Adrenal gland (tissue), 12 donors: ENCODE measurements around the gene FMNL2. TPM values are rescaled to one million over a fixed set of nuclear protein-coding genes. Genes with fewer than 3 reads are reported as not detected.

Experiments used
- DNase-seq, 7 donors: peaks; one replicate each; pipeline ENCODE4 v3.0.0-alpha.2; 2019 to 2020
- H3K27ac ChIP-seq, 5 donors: fragments of 200-600 bp; sonication (generic) in 4 of 5; 1 replicate in 3 of 5; 2 replicates in 2 of 5; pipeline versions ENCODE4 v1.5.1 to v1.8.0; 2016 to 2020; ENCODE audit warnings: mild to moderate bottlenecking in 1 of 5
- H3K27me3 ChIP-seq: fragments of 200-600 bp; 2 replicates; pipeline ENCODE4 v1.8.0; 2021
- H3K36me3 ChIP-seq, 2 donors: fragments of 200-600 bp; replicated peaks in 1 of 2; 1 replicate in 1 of 2; 2 replicates in 1 of 2; pipeline versions ENCODE4 v1.5.1 to v1.8.0; 2018 to 2022
- H3K4me1 ChIP-seq, 2 donors: fragments of 200-600 bp; replicated peaks in 1 of 2; 1 replicate in 1 of 2; 2 replicates in 1 of 2; pipeline versions ENCODE4 v1.5.1 to v1.8.0; 2018 to 2021
- H3K4me3 ChIP-seq, 4 donors: fragments of 200-600 bp; sonication (generic) in 3 of 4; one replicate each; pipeline ENCODE4 v1.5.1; 2016 to 2018
- H3K9me3 ChIP-seq, 3 donors: fragments of 200-600 bp; sonication (generic) in 1 of 3; replicated peaks in 1 of 3; 1 replicate in 2 of 3; 2 replicates in 1 of 3; pipeline versions ENCODE4 v1.5.1 to v1.8.0; 2016 to 2021
- CTCF ChIP-seq, 6 experiments: fragments of 450-650 bp in 4 of 6; fragments of 200-600 bp in 2 of 6; sonication (generic) in 1 of 6; IDR thresholded peaks; 1 replicate in 5 of 6; 2 replicates in 1 of 6; pipeline versions ENCODE4 v1.5.1 to v1.8.0; 2016 to 2021; ENCODE audit warnings: antibody characterized with exemption in 6 of 6, mild to moderate bottlenecking in 2 of 6, moderate library complexity in 1 of 6
- POLR2A ChIP-seq, 2 donors: fragments of 450-650 bp; IDR thresholded peaks; one replicate each; pipeline ENCODE4 v1.6.1; 2017; ENCODE audit warnings: antibody characterized with exemption in 2 of 2, mild to moderate bottlenecking in 2 of 2, moderate library complexity in 1 of 2
- WGBS, 4 donors: extraction: QIAGEN DNeasy Blood & Tissue Kit in 2 of 4; methylation state at CpG; one replicate each; pipeline versions ENCODE4 v1.1.5 to v1.1.7; 2013 to 2017; 5-methylcytosine and 5-hydroxymethylcytosine counted together
- intact Hi-C, 2 donors: fragments of 100-400 bp; cut with DNase I; formaldehyde crosslinking; loops; one replicate each; pipeline versions ENCODE4 v1.14.1 to v1.15.0; 2022 to 2023
- polyA plus RNA-seq, 3 donors: library from polyadenylated mRNA; stranded (reverse); fragments of 200-250 nt in 2 of 3; fragments of 350-450 nt in 1 of 3; fragmentation: Illumina TruSeq in 1 of 3; extraction: RNeasy Lipid Tissue Mini Kit (QIAGEN cat#74804) in 1 of 3; gene quantifications; one replicate each; pipeline ENCODE4 v1.2.3, GENCODE V29; 2013 to 2014
- total RNA-seq, 9 donors: library from RNA; depleted of rRNA in 4 of 9; stranded (reverse); fragments of >200 nt in 4 of 9; fragments of 120-200 nt in 1 of 9; fragmentation: NEBNext Ultra II Directional in 1 of 9; extraction: Animal tissue kit (Norgen Biotek cat#: 25700) in 1 of 9; gene quantifications; one replicate each; pipeline versions ENCODE4 v1.1.0 to v1.2.4, GENCODE V29; 2013 to 2023
- donor health status: healthy with polysubstance abuse.
- donor health status: Bipolar disorder and iron deficiency.
- donor health status: DM: yes; HTN: yes; CAD: no.
- donor health status: DM: no; HTN: no; CAD: no.
- donor health status: DM: no; HTN: no; CAD: no.
- donor health status: DM: yes; HTN: yes; CAD: no.

FMNL2 gene
- total and polyA plus RNA-seq, 12 donors, result 23.5 to 54.2 (median 36.7) TPM

GRCh38 chr2:152544638-152545037 lies 209.7 kb downstream of the FMNL2 start:
- Histone ChIP-seq H3K27ac (peak overlapping the region in 2 of 5 donors; percentile 0 to 82), H3K27me3 (no peaks in the 10 kb centered on the region)

DNA sequence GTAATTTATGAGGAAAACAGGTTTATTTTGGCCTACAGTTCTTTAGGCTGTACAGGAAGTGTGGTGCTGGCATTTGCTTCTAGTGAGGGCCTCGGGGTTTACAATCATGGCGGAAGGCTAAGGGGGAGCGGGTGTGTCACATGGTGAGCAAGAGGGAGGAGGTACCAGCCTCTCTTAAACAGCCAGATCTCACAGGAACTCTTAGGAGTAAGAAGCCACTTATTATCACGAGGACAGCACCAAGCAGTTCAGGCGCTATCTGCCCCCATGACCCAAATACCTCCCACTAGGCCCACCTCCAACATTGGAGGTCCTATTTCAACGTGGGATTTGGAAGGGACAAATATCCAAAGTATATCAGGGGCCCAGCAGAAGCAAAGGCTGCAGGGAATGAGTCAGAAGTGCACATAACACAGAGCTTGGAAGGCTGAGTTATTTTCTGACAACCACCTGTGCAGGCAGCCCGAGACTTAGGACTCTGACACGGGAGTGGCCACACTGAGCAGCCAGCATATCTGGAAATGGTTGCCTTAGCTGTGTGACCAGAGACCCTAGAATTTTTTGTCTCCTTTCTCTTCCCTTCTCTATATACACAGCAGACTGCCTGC lies 211.4 kb downstream of the FMNL2 start:
- WGBS, 4 donors, result 78 to 80% (median 79%) methylated on average over 8 of the region's 8 CpGs
- no peak for DNase-seq
- intact Hi-C loops, result no loop called here
- TF ChIP-seq CTCF (IDR thresholded peaks at IDR 0.05) (no peak), POLR2A (IDR thresholded peaks at IDR 0.05) (no peak)
- Histone ChIP-seq H3K9me3 (no peaks in the 10 kb centered on the region), H3K4me1 (peaks cover 12 to 28% of the 10 kb centered on the region in 2 donors), H3K27ac (no peak overlapping the region), H3K27me3 (no peaks in the 10 kb centered on the region), H3K4me3 (no peak overlapping the region), H3K36me3 (no peaks in the 10 kb centered on the region)

More at GRCh38 chr2:152544638-152545037, 209.7 kb downstream of the FMNL2 start:
- no peaks in the 10 kb centered on the region for H3K36me3 ChIP-seq
- H3K9me3 ChIP-seq, result no peaks in the 10 kb centered on the region
- no peak for TF ChIP-seq POLR2A (IDR thresholded peaks at IDR 0.05)
- no peak for TF ChIP-seq CTCF (IDR thresholded peaks at IDR 0.05)
- no peak overlapping the region for H3K4me3 ChIP-seq
- intact Hi-C loops, result no loop called here
- no peak for DNase-seq
- peaks cover 12 to 28% of the 10 kb centered on the region in 2 donors for H3K4me1 ChIP-seq
- 54 to 96% (median 80%) methylated on average over 2 of the region's 2 CpGs for WGBS, 4 donors

- no peak for DNase-seq
- Histone ChIP-seq H3K27ac (no peak overlapping the region), H3K9me3 (no peaks in the 10 kb centered on the region), H3K36me3 (no peaks in the 10 kb centered on the region), H3K4me3 (no peak overlapping the region), H3K27me3 (no peaks in the 10 kb centered on the region), H3K4me1 (peaks cover under 1 to 17% of the 10 kb centered on the region in 2 donors)
- WGBS, 4 donors, result 79 to 91% (median 83%) methylated on average over 8 of the region's 8 CpGs
- TF ChIP-seq CTCF (IDR thresholded peaks at IDR 0.05), result no peak
- no peak for TF ChIP-seq POLR2A (IDR thresholded peaks at IDR 0.05)
- intact Hi-C loops, result no loop called here
These were observed 213.3 kb downstream of the FMNL2 start for GRCh38 chr2:152548111-152548875.

GRCh38 chr2:152548996-152549395 lies 214.0 kb downstream of the FMNL2 start:
- no peak for DNase-seq
- Histone ChIP-seq H3K4me1 (peaks cover 0 to 15% of the 10 kb centered on the region in 2 donors), H3K36me3 (no peaks in the 10 kb centered on the region), H3K27me3 (no peaks in the 10 kb centered on the region), H3K9me3 (no peaks in the 10 kb centered on the region), H3K4me3 (no peak overlapping the region), H3K27ac (no peak overlapping the region)
- TF ChIP-seq POLR2A (IDR thresholded peaks at IDR 0.05) (no peak), CTCF (IDR thresholded peaks at IDR 0.05) (no peak)
- 96 to 100% (median 97%) methylated on average over 3 of the region's 3 CpGs for WGBS, 4 donors
- intact Hi-C loops, result no loop called here
